Astrocyte (in vitro differentiated cells and primary cell): ENCODE results near the gene SNAPIN. TPM values are rescaled to one million over a fixed set of nuclear protein-coding genes. Genes with fewer than 3 reads are reported as not detected.
"Not testable (repeated sequence)": the region's sequence is repeated elsewhere in the genome, so short reads cannot be mapped to it uniquely, and the experiment has no call there.

Experiments used
- DNase-seq: peaks from one replicate; pipeline ENCODE4 v3.0.0-alpha.2; 2010; ENCODE audit warnings: low read depth
- FAIRE-seq: peaks from 2 replicates; lab custom pipeline; 2011; peaks lifted over from hg19 to GRCh38; lab: Jason Lieb, UNC
- H2AFZ ChIP-seq: 2 replicates; pipeline ENCODE4 v1.6.0; 2012; ENCODE audit warnings: low read depth, low read length, inconsistent platforms
- H3K27ac ChIP-seq: 2 replicates; pipeline ENCODE4 v1.5.1; 2011; ENCODE audit warnings: low read depth, low read length, inconsistent platforms
- H3K27me3 ChIP-seq: 2 replicates; pipeline ENCODE4 v1.6.0; 2011; ENCODE audit warnings: low read length, inconsistent platforms; ENCODE audit not compliant: insufficient read depth
- H3K36me3 ChIP-seq: 2 replicates; pipeline ENCODE4 v1.5.1; 2011; ENCODE audit warnings: low read length, inconsistent platforms; ENCODE audit not compliant: insufficient read depth
- H3K4me1 ChIP-seq: 2 replicates; pipeline ENCODE4 v1.5.1; 2011; ENCODE audit warnings: low read length, inconsistent platforms; ENCODE audit not compliant: insufficient read depth
- H3K4me2 ChIP-seq: 2 replicates; pipeline ENCODE4 v1.6.0; 2012; ENCODE audit warnings: low read length, inconsistent platforms
- H3K4me3 ChIP-seq: 2 replicates; pipeline ENCODE4 v1.5.1; 2011; ENCODE audit warnings: low read depth, mild to moderate bottlenecking, low read length, inconsistent platforms; ENCODE audit not compliant: insufficient read depth
- H3K79me2 ChIP-seq: 2 replicates; pipeline ENCODE4 v1.6.0; 2012; ENCODE audit warnings: mild to moderate bottlenecking, low read length, inconsistent platforms; ENCODE audit not compliant: insufficient read depth
- H3K9ac ChIP-seq: 2 replicates; pipeline ENCODE4 v1.6.0; 2012; ENCODE audit warnings: mild to moderate bottlenecking, low read length, inconsistent platforms
- H3K9me3 ChIP-seq: 2 replicates; pipeline ENCODE4 v1.5.1; 2012; ENCODE audit warnings: low read depth, mild to moderate bottlenecking, low read length, inconsistent platforms; ENCODE audit not compliant: insufficient read depth
- H4K20me1 ChIP-seq: 2 replicates; pipeline ENCODE4 v1.6.0; 2012; ENCODE audit warnings: low read length, inconsistent platforms; ENCODE audit not compliant: insufficient read depth
- H3K27ac Mint-ChIP-seq: one replicate; pipeline ENCODE4 v1.8.0; 2021; ENCODE audit warnings: mild to moderate bottlenecking, mixed read lengths; ENCODE audit not compliant: unreplicated experiment
- H3K27me3 Mint-ChIP-seq: one replicate; pipeline ENCODE4 v1.8.0; 2021; ENCODE audit warnings: low read depth, mixed read lengths; ENCODE audit not compliant: unreplicated experiment
- H3K36me3 Mint-ChIP-seq: one replicate; pipeline ENCODE4 v1.8.0; 2021; ENCODE audit warnings: low read depth, mixed read lengths; ENCODE audit not compliant: unreplicated experiment
- H3K4me1 Mint-ChIP-seq: one replicate; pipeline ENCODE4 v1.8.0; 2021; ENCODE audit warnings: low read depth, mixed read lengths; ENCODE audit not compliant: unreplicated experiment
- H3K4me3 Mint-ChIP-seq: one replicate; pipeline ENCODE4 v1.8.0; 2021; ENCODE audit warnings: mild to moderate bottlenecking, moderate library complexity, mixed read lengths; ENCODE audit not compliant: unreplicated experiment
- H3K9me3 Mint-ChIP-seq: one replicate; pipeline ENCODE4 v1.8.0; 2021; ENCODE audit warnings: mild to moderate bottlenecking, mixed read lengths; ENCODE audit not compliant: unreplicated experiment
- EZH2 ChIP-seq: IDR thresholded peaks from 2 replicates; pipeline ENCODE4 v1.6.1; 2012; ENCODE audit warnings: mild to moderate bottlenecking, low read length, inconsistent platforms; ENCODE audit not compliant: insufficient read depth
- total RNA-seq: library from RNA; stranded (reverse); gene quantifications from 2 replicates; pipeline ENCODE4 v1.2.1, GENCODE V29; 2021
- TF ChIP-seq, protein P1 (sequence below): IDR thresholded peaks from 2 replicates; pipeline ENCODE4 v1.5.1; 2011; ENCODE audit warnings: low read depth, mild to moderate bottlenecking, inconsistent platforms, low read length, moderate library complexity; ENCODE audit not compliant: insufficient read depth

SNAPIN gene
- total RNA-seq, 1 donor from 2014 or later = 31.3 TPM

DNA sequence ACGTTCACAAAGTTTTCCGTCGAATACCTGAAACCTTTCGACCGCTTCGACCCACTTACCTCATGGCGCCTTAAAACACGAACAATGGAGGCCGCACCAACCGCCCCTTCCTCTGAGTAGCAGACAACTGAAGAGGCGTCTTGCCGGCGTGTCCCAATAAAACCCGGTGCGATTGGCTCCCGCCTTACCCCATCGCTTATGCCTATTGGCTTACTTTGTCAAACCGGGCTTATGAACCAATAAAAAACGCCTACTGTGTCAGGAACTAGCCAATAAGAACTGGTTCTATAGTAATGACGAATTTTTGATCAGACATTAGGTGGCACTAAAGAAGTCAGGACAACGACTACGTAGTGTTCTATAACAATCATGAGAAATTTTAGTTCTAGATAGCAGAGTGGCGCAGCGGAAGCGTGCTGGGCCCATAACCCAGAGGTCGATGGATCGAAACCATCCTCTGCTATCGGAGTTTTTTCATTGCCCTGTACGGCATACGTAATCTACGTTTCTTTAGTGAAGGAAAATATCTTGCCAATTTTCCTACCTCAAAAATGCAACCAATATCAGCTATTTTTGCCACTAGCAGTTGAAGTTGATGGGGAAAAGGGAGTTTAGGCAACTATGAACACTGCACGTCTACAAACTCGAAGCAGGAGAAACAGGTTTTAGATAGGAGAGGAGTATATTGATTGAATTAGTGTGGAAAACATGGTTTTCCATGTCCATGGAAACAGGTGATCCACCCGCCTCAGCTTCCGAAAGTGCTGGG lies 12.5 kb downstream of the SNAPIN start, which contains the start of gene ILF2:
TSS of gene ILF2 (minus strand) at position 135 of the 769 bp plus-strand sequence. CDS start at position 64, 71 bp downstream.
- peaks cover 17% of the 10 kb centered on the region for H3K4me1 ChIP-seq
- H3K9me3 Mint-ChIP-seq = no peaks in the 10 kb centered on the region
- peak; percentile 98 for FAIRE-seq

DNA sequence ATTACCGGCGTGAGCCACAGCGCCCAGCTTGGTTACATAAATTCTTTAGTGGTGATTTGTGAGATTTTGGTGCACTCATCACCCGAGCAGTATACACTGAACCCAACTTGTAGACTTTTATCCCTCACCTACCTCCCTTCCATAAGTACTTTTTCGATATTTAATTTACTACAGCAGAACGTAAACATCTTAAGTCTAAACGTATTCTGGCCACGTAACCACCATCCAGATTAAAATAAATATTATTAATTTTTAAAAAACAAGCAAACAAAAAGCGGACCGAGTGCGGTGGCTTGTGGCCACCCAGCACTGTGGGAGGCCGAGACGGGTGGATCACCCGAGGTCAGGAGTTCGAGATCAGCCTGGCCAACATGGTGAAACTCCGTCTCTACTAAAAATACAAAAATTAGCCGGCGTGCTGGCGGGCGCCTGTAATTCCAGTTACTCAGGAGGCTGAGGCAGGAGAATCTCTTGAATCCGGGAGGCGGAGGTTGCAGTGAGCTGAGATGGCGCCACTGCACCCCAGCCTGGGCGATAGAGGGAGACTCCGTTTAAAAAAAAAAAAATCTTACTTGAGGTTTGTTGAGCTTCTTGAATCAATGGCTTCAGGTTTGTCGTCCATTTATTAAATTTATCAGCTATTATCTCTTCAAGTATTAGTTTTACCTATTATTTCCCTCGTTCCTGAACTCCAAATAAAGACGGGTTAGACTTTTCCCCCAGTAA lies 13.3 kb downstream of the SNAPIN start:
- H4K20me1 ChIP-seq = peaks cover 28% of the 10 kb centered on the region
- H3K4me1 ChIP-seq = peaks cover 17% of the 10 kb centered on the region
- H3K4me3 ChIP-seq = peak overlapping the region; percentile 34
- not testable (repeated sequence) for H3K9me3 ChIP-seq, H3K27me3 ChIP-seq, DNase-seq, H3K9me3 Mint-ChIP-seq, H3K27me3 Mint-ChIP-seq, H3K27ac Mint-ChIP-seq, H3K4me3 Mint-ChIP-seq, FAIRE-seq
- H3K27ac ChIP-seq = peak overlapping the region; percentile 64
- peaks cover 23% of the 10 kb centered on the region for H3K36me3 ChIP-seq
- peak overlapping the region; percentile 45 for H3K9ac ChIP-seq
- H3K79me2 ChIP-seq = peaks cover 40% of the 10 kb centered on the region
- peak overlapping the region; percentile 64 for H2AFZ ChIP-seq
- Mint-ChIP-seq H3K4me1 (peaks cover 11% of the 10 kb centered on the region), H3K36me3 (peaks cover 11% of the 10 kb centered on the region)
- peak overlapping the region; percentile 71 for H3K4me2 ChIP-seq

More for the DNA sequence above, 12.5 kb downstream of the SNAPIN start, which contains the start of gene ILF2:
- DNase-seq = peak; percentile 100
- Histone ChIP-seq H3K27me3 (no peaks in the 10 kb centered on the region), H3K27ac (peak within 1 kb of the TSS; percentile 91), H3K9ac (peak within 1 kb of the TSS; percentile 97), H2AFZ (peak within 1 kb of the TSS; percentile 64), H3K36me3 (peaks cover 29% of the 10 kb centered on the region), H3K79me2 (peaks cover 43% of the 10 kb centered on the region), H3K9me3 (no peaks in the 10 kb centered on the region), H3K4me2 (peak within 1 kb of the TSS; percentile 97), H3K4me3 (peak within 1 kb of the TSS; percentile 94), H4K20me1 (peaks cover 36% of the 10 kb centered on the region)
- H3K27ac Mint-ChIP-seq = no peak within 1 kb of the TSS
- no peak for TF ChIP-seq EZH2
- TF ChIP-seq, protein P1, sequence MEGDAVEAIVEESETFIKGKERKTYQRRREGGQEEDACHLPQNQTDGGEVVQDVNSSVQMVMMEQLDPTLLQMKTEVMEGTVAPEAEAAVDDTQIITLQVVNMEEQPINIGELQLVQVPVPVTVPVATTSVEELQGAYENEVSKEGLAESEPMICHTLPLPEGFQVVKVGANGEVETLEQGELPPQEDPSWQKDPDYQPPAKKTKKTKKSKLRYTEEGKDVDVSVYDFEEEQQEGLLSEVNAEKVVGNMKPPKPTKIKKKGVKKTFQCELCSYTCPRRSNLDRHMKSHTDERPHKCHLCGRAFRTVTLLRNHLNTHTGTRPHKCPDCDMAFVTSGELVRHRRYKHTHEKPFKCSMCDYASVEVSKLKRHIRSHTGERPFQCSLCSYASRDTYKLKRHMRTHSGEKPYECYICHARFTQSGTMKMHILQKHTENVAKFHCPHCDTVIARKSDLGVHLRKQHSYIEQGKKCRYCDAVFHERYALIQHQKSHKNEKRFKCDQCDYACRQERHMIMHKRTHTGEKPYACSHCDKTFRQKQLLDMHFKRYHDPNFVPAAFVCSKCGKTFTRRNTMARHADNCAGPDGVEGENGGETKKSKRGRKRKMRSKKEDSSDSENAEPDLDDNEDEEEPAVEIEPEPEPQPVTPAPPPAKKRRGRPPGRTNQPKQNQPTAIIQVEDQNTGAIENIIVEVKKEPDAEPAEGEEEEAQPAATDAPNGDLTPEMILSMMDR = no peak
- peaks cover 11% of the 10 kb centered on the region for H3K36me3 Mint-ChIP-seq
- H3K4me3 Mint-ChIP-seq = no peak within 1 kb of the TSS
- no peaks in the 10 kb centered on the region for H3K27me3 Mint-ChIP-seq
- peaks cover 11% of the 10 kb centered on the region for H3K4me1 Mint-ChIP-seq

DNA sequence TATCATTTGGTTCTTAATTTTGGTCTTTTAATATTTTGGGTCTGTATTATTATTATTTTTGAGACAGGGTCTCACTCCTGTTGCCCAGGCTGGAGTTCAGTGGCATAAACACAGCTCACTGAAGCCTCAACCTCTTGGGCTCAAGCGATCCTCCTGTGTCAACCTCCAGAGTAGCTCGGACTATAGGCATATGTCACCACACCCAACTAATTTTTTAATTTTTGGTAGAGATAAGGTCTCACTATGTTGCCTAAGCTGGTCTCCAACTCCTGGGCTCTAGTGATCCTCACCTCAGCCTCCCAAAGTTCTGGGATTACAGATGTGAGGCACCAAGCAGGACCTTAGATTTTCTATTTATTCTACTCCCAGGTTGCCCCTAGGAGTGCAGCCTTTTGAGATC lies 15.0 kb downstream of the SNAPIN start:
- peaks cover 12% of the 10 kb centered on the region for H3K27me3 Mint-ChIP-seq
- DNase-seq = no peak
- no peak for TF ChIP-seq EZH2
- TF ChIP-seq, protein P1 = no peak
- H3K4me2 ChIP-seq = no peak overlapping the region
- H4K20me1 ChIP-seq = peaks cover 11% of the 10 kb centered on the region
- no peak overlapping the region for H2AFZ ChIP-seq
- H3K9me3 Mint-ChIP-seq = no peaks in the 10 kb centered on the region
- no peaks in the 10 kb centered on the region for H3K9me3 ChIP-seq
- H3K4me3 ChIP-seq = no peak overlapping the region
- no peak overlapping the region for H3K4me3 Mint-ChIP-seq
- FAIRE-seq = no peak
- peaks cover 22% of the 10 kb centered on the region for H3K4me1 ChIP-seq
- peaks cover 8% of the 10 kb centered on the region for H3K27me3 ChIP-seq
- H3K36me3 ChIP-seq = peaks cover 9% of the 10 kb centered on the region
- peaks cover 23% of the 10 kb centered on the region for H3K79me2 ChIP-seq
- no peak overlapping the region for H3K27ac ChIP-seq
- H3K27ac Mint-ChIP-seq = no peak overlapping the region
- peaks cover 16% of the 10 kb centered on the region for H3K4me1 Mint-ChIP-seq
- H3K9ac ChIP-seq = no peak overlapping the region
- H3K36me3 Mint-ChIP-seq = peaks cover under 1% of the 10 kb centered on the region
